GM19397 (cell line): ENCODE data around the gene LRRC26.

Source experiments
- ATAC-seq: cut with Tn5 transposase; IDR thresholded peaks from one replicate; pipeline ENCODE4 v1.9.1; 2021; ENCODE audit warnings: mild to moderate bottlenecking, moderate library complexity; ENCODE audit not compliant: unreplicated experiment

The LRRC26 gene

DNA sequence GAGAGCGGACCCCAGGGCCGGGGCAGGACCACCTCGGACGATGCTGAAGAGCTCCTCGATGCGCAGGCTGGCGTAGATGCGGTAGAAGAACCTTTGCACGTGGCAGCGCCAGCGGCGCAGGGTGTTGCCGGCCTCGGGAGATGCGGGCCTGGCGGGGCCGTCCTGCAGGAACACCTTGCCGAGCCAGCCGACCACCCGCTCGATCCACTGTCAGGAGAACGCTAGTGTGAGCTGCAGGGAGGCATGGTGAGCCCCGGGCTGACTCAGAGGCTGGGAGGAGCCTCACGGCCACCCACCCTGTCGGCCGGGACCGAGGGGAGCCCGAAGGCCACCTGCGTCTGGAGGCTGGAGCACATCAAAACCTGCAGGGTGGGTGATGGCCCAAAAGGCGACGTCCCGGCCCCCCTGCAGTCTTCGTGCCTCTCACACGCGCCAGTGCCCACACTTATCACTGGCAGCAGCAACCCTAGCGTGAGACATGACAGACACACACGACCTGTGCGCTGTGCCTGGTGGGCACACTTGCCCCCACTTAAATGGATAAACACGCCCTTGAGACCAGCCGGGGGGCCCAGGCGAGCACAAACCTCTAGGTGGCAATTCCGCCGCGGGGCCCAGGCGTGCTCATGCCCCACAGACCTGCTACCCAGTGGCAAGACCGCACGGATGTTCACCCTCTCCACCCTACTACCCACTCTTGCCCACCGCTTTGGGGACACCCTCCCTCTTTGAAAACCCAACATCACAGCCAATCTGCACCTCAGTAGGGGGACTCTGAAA lies 15.2 kb upstream of the LRRC26 start:
- ATAC-seq: no peak

DNA sequence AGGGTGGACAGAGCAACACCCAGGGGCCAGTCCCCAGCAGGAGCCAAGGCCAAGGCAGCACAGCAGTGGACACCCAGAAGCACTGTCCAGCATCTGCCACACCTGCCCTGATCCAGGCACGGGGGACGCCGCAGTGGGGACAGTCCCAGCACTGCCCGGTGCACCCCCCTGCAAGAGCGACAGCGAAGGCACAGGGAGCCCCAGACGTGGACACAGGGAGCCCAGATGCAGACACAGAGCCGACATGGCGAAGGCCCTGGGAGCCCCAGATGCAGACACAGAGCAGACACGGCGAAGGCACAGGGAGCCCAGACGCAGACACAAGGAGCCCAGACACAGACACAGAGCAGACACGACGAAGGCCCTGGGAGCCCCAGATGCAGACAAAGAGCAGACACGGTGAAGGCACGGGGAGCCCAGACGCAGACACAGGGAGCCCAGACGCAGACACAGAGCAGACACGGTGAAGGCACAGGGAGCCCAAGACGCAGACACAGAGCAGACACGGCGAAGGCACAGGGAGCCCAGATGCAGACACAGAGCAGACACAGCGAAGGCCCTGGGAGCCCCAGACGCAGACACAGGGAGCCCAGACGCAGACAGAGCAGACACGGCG lies 14.2 kb upstream of the LRRC26 start:
- no peak for ATAC-seq

DNA sequence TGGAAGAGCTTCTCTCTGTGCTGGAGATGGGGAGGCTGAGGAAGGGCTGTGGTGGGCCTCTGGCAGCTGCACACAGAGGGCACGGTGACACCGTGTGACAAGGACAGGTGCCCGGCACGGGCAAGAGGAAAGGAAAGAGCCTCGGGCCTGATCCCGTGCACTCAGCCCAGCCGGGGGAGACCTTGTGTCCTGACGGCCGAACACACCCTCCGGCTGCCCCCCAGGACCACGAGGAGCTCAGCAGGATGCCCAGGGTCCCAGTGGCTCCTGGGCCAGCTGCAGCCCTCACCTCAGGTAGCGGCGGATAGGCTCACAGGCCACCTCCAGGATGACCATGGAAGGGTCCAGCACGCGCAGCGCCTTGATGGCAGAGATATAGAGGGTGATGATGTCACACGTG lies 13.0 kb upstream of the LRRC26 start:
- ATAC-seq: no peak

DNA sequence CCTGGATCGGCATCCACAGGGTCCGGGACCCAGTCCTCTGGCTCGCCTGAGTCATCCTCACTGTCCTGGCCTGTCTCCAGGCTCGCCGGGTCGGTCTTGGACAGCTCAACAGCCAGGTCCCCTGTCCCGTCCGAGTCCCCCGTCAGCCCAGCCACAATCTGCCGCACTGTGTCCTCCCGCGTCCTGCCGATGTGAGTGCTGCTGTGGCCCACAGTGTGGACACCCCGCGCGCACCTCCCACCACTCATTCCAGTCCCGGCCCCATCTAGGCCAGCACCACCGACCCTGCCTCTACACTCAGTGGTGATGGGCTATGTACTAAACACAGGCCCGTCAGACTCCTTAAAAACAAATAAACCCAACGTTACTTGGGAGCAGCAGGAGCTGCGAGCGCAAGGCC lies 11.8 kb upstream of the LRRC26 start:
- no peak for ATAC-seq

DNA sequence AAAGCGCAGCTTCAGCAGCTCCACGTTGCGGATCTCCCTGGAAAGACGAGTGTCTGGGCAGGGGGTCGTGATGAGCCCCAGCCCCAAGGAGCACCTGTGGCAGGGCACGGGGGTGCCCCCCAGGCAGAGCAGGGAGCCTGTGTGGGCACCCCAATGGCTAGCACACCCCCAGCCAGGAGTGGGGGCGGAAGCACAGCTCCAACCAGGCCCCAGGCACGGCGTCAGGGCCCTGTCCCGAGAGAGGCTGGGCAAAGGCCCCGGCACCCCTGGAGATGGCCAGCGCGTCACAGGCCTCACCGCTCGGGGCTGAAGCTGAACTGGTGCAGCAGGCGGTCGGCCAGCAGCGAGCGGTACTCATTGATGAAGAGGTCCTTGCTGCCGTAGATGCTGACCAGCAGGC lies 10.6 kb upstream of the LRRC26 start:
- ATAC-seq: no peak

DNA sequence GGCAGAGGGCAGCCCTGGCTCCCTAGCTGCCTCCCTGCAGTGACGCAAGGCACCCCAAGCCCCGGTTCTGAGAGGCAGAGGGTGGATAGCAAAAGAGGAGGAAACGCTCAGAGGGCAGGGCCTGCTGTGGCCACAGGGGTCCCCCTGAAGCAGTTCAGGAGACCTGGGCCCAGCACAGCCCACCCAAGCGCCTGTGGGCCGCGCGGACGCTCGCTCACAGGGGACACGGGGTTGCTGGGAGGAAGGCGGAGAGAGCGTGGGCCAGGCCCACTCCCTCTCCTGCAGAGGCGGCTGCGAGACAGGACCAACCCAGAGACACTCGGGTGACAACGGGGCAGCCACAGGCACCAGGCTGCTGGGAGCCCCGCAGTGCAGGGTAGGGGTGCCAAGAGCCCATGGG lies 9.9 kb upstream of the LRRC26 start:
- ATAC-seq: no peak

DNA sequence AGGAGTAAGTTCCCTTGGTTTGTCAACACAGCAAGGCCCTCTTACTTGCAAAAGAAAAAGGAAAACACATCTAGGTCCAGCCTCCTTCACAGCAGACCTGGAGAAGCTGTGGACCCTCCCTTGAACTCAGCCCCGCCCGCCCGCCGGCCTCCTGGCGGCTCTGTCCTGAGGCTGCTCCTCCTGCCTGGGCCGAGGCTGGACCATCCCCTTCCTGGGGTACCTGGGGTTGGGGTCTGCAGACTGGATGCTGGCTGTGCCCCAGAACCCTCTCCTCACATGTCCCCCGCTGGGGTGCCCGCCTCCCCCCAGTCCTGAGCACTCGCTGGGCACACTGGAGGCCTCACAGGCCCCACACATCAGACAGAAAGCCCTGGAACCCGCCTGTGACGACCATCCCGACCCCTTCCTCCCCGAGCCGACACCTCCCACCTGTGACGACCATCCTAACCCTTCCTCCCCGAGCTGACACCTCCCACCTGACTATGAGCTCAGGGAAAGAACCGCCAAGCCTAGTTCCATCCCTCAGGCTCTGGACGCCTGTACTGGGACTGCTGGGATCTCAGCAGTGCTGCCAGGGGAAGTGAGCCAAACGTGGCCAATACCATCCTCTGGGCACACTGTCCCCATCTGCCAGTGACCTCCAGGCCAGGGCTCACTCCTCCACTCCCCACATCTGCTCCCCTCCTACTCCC lies 9.2 kb upstream of the LRRC26 start:
- no peak for ATAC-seq

DNA sequence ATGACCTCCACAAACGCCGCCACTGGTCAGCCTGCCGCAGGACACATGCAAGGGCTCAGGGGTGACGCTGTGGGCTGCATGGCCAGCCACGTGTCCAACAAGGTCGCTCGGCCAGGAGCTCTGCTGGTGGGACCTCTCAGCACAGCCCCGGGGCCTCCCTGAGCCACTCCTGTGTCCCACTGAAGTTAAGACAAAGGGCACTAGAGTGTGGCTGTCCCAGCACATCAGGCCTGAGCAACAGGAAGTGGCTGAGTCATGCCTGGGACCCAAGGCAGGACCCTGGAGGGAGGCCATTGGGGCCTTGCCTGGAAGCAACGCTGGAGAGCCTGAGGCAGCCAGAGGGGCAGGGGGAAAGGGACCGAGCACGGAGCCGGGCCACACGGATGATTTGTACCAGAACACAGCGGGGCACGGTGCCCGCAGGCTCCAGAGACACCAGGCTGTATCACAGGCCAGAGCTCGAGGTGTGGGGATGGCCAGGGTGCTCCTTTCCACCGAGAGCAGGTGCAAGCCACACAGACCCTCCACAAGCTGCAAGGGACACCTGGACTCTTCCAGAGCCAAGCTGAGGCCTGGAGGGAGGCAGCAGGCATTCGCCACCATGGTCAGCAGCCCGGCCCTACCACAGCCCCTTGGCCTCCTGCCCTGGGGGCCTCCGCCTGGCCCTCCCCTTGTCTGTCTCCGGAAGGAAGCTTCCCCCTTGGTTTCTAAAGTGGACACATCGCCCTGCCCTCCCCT lies 8.5 kb upstream of the LRRC26 start:
- ATAC-seq: no peak

DNA sequence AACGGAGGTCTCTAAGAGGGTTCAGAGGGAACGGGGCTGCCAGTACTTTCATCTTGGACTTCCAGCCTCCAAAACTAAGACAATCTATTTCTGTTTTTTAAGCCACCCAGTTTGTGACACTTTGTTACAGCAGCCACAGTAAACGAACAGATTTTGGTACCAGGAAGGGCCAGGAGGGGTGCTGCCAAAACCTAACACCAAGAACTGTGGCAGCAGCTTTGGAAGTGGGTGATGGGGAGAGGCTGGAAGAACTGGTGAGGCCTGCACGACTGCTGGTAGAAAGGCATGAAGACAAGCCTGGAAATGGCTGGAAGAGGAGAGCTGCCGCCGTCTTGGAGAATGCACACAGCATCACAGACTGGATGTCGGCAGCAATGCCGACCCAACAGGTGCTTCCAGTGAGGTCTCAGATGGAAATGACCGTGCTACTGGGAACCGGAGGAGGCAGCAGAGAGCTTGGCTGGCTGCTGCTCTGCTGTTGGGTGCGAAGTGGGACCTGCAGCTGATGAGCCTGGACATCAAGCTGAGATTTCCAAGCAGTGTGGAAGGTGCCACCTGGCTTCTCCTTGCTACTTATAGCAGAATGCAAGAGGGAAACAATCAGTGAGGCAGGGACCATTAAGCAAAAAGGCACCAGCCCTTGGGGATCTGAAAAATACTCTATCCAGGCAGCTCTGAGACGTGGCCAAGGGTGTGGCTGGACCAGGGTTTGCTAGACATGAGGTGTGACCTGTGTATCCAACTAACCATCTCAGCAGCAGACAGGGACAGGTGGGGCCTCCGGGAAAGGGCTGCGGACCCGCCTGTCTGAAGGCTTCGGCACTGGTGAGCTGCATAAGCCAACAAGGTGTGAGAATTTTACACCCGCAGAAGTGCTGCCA lies 6.7 kb upstream of the LRRC26 start:
- ATAC-seq: no peak

DNA sequence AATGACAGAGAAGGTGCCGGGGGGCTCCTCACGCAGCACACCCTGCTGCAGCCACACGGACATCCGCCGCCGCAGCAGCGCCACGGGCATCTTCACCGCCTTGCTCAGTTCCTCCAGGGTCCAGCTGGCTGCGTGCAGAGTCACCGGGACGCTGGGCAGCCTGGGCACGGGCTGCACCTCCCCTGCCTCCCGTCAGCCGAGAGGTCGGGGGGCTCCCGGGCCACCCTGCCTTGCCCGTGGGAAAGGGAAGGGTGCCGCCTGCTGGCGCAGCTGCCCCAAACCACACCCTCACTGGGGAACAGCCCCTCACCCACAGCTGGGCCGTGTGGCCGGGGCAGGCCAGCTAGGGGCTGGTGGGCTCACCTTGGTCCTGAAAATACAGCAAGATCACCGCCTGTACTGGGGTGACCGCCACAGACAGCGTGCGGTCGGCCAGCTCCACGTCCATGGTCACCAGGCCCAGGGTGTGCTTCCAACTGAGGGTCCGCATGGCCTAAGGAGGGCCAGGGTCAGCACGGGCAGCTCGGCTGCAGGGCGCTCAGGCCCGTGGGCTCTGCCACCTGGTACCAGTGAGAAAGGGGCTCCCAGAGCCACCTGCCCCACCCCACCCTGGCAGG lies 5.6 kb upstream of the LRRC26 start:
- ATAC-seq: no peak

DNA sequence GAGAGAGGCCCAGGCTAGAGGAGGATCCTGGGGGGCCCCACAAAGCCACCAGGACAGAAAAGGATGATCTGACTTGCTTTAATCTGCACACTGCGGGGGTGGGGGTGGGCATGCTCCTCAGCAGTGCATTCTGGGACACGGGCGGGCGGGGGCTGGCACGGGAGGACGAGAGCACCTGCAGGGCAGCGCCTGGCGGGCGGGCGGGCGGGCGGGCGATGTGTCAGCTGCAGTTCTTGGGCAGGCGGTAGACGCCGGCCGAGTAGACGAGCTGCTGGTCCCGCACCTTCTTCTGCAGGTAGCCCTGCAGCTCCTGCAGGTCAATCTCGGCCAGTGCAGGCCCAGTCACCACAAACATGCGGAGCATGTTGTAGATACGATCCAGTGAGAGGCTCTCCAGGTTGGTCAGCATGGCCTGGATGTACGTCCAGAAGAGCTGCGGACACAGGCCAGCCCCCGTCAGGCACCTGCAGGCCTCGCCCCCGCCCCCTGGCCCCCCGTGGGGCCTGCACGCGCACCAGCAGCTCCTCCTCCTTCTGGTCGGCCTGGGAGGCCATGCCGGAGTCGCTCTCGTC lies 5.0 kb upstream of the LRRC26 start:
- no peak for ATAC-seq

DNA sequence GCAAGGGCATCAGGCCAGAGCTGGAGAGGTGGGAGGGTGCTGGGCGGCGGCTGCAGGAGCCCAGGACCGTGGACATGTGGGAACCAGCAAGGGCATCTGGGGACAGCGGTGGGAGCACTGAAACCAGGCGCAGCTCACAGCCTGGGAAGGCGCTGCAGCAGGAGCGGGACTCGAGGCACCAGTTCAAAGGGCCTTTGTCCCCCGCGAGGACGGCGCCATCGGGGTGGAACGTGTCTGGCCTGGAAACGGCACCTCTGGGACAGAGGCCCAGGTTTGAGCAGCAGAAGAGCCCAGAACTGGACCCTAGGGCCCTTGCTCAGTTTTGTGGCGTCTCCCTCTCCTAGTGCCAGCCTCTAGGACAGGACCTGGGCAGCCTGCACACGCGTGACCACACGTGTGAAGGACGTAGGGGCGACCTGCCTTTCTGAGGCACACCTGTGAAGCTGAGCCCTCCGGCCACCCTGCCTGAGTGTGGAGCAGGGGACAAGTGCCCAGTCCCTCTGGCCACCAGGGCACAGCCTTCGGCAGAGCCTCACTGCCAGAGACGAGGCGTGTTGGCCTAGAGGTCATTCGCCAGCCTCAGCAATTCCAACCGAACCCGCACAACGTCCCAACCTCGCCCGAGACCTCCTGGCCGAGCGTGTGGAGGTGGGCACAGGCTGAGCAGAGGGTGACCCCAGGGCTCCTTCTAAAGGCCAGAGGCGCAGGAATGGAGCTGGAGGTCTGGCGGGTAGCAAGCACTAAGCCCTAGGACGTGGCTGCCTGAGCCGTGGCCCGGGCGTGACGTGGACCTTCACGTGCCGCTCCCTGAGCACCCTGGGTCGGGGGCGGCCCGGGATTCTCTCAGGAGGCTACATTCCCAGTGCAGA lies 4.2 kb upstream of the LRRC26 start:
- no peak for ATAC-seq

DNA sequence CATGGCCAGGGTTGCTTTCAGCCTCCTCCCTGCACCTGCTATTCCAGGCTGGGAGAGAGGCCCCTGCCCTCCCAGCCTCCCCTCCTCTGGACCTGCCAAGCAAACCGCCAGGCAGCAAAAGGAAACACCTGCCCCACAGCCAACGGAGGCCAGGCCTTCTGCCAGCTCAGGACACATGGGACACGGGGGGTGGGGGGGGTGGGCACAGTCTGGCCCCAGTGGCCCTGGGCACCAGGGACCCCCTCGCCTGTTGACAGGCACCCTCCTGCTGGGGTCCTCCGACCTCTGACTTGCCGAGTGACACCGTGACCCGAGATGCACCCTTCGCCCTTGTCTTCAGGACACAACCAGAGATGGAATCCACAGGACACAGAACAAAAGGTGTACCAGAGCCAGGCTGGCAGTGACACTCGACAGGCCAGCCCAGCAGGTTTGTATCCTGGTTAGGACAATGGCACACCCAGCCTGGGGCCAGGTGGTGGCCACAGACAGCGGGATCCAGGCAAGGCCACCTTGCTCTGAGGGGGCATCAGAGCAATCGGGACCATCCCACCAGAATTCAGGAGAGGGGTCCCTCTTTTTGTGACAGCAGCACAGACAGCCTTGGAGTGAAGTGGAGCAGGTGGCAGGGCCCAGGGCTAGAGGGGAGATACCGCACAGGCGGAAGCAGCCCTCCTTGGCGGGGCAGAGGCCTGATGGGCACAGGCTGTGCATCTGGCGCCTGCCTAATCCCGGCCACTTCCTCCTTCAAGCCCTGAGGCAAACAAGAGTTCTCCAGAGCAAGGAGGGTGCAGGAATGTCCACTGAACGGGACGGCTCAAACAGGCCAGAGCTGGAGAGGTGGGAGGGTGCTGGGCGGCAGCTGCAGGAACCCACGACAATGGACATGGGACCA lies 3.3 kb upstream of the LRRC26 start:
- no peak for ATAC-seq

DNA sequence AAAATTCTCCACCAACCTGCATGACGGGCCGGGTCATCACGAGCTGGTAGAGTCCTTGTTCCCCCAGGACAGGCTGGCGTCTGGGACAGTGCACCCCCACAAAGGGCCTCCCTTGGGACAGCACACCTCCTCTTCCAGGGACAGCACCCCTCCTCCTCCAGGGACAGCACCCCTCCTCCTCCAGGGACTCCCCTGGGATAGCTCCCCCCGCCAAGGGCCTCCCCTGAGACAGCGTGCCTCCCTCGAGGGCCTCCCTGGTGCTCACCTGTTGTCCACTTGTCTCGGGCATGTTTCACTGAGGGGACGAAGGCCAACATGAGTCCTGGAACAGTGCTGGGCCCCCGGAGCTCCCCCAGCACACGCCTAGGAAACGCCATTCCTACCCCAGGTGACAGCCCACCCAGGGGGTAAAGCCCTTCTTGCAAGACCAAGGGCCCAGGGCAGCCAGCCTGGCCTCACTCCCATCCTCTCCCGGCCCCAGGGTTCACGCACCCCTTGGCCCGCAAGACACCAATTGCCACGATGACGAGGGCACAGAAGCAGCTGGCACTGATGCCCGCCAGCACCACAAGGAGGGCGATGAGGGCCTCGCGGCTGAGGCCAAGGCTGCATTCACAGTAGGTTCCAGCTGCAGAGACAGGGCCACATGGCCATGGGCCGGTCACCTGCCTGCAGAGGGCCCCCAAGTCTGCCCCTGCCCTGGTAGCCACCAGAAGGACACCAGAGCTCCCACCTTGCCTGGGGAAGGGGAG lies 1.5 kb upstream of the LRRC26 start:
- no peak for ATAC-seq

DNA sequence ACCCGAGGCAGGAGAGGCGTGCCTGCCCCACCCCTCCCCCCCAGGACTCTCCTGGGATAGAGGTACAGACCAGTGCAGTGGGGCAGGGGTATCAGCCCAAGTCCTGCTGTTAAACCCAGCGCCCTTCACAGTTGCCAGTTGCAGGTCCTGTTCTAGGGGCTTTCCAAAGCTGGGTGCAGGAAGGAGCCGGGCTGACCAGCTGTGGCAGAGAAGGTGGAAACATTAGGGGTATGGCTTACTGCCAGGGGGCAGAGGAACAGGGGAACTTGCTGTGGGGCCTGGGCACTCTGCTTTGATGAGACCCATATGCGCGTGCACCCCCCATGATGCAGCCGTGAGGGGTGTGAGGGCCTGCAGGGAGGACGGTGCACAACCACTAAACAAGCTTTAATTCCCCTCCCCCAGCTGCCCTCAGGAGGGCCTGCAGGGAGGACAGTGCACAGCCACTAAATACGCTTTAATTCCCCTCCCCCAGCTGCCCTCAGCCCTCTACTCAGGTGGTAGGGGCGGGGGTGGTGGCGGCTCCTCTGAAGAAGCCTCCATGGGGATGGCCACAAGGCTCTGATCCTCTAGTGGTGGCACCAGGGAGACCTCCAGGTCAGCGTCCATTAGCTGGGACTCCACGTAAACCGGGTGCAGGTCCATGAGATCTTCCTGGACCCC lies 766 bp upstream of the LRRC26 start:
- no peak for ATAC-seq
